Muscle of arm (tissue), 12 donors: Measurements from ENCODE around the gene TMEM221. TPM values are rescaled to one million over a fixed set of nuclear protein-coding genes. Genes with fewer than 3 reads are reported as not detected.
"Not testable (repeated sequence)": the region's sequence is repeated elsewhere in the genome, so short reads cannot be mapped to it uniquely, and the experiment has no call there.

Experiments used
- DNase-seq: peaks from one replicate; pipeline ENCODE4 v3.0.0-alpha.2; 2013
- polyA plus RNA-seq, 12 donors: library from polyadenylated mRNA; unstranded; fragments of 120-200 nt; gene quantifications; one replicate each; pipeline ENCODE4 v1.2.1, GENCODE V29; 2013; ENCODE audit not compliant: insufficient read length in 12 of 12

TMEM221 gene
- polyA plus RNA-seq, 12 donors, result 0.74 to 1.8 (median 0.99) TPM; not detected in 2

DNA sequence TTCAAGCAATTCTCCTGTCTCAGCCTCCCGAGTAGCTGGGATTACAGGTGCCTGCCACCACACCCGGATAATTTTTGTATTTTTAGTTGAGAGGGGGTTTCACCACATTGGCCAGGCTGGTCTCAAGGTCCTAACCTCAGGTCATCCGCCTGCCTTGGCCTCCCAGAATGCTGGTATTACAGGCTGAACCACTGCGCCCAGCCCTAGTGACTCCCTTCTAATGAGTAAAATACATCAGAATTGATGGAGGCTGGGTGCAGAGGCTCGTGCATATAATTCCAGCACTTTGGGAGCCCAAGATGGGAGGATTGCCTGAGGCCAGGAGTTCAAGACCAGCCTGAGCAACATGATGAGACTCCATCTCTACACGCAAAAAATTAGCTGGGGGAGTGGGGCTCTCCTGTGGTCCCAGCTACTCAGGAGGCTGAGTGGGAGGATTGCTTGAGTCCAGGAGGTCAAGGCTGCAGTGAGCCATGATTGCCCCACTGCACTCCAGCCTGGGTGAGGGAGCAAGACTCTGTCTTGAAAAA, 26.6 kb upstream of the TMEM221 start:
- DNase-seq, result not testable (repeated sequence)

DNA sequence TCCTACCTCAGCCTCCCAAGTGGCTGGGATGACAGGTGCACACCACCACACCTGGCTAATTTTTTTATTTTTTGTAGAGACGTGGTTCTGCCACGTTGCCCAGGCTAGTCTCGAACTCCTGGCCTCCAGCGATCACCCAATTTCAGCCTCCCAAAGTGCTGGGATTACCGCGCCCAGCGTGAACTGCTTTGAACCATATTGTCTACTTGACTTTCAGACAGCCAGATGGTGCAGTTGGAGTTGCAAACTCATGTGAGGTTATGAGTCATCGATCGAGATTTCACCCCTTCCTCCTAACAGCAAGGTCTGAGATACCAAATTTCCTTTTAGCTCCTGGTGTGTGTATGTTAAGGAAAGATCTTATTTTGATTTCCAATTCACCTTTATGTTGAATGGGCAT, 24.6 kb upstream of the TMEM221 start:
- no peak for DNase-seq

- DNase-seq, result no peak
Observed at GRCh38 chr19:17471410-17472125, 23.1 kb upstream of the TMEM221 start.

DNA sequence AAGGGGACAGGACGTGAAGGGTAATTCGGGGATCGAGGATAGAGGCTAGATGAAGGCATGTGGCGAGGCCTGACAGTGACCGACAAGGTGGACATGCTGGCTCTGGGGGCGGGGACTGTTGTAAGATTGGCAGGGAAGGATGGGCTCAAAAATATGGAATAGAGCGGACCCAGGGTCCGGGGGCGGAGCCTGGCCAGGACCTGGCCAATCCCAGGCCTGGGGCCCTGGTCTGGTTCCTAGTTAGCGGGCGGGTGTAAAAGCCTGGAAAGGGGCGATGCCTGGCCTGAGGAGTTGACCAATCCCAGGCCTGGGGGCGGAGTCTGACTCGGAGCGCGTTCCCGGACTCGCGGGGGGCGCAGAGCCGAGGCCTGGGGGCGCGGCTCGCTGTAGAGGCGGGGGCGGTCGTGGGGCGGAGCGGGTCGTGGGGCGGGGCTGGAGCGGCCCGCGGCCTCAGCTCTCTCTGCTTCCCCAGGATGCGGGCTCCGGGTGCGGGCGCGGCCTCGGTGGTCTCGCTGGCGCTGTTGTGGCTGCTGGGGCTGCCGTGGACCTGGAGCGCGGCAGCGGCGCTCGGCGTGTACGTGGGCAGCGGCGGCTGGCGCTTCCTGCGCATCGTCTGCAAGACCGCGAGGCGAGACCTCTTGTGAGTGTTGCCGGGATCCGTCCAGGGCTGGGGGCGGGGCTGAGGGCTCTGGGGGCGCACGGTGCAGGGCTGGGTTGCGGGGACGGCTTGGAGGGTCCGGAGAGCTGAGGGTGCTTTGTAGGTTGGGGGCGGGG, 21.8 kb upstream of the TMEM221 start, which contains the start of gene SLC27A1:
SLC27A1 (plus strand) TSS at position 457 of the 774 bp plus-strand sequence; CDS start at position 474, 17 bp downstream.
- DNase-seq, result peak; percentile 99

- no peak for DNase-seq
Observed at GRCh38 chr19:17469481-17470067, 21.1 kb upstream of the TMEM221 start.

DNA sequence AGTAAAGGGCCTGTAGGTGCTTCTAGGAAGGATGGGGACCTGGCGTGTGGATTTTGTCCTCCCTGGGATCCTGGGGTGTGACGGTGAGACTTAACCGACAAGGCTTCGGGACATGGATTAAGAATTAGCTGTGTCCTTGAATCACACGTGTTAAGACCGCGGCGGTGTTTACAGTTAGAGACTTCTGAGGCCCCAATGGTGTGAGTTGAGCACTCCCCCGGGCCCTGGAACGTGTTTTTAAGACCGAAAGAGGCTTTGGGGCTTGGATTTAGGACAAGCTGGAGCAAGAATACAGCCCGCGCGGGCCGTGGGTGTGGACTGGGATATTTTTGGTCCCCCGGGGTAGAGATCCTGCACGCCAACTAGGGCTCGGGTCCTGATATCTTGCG, 20.6 kb upstream of the TMEM221 start:
- no peak for DNase-seq

- DNase-seq, result no peak
Observed at GRCh38 chr19:17468302-17469091, 20.0 kb upstream of the TMEM221 start.

DNA sequence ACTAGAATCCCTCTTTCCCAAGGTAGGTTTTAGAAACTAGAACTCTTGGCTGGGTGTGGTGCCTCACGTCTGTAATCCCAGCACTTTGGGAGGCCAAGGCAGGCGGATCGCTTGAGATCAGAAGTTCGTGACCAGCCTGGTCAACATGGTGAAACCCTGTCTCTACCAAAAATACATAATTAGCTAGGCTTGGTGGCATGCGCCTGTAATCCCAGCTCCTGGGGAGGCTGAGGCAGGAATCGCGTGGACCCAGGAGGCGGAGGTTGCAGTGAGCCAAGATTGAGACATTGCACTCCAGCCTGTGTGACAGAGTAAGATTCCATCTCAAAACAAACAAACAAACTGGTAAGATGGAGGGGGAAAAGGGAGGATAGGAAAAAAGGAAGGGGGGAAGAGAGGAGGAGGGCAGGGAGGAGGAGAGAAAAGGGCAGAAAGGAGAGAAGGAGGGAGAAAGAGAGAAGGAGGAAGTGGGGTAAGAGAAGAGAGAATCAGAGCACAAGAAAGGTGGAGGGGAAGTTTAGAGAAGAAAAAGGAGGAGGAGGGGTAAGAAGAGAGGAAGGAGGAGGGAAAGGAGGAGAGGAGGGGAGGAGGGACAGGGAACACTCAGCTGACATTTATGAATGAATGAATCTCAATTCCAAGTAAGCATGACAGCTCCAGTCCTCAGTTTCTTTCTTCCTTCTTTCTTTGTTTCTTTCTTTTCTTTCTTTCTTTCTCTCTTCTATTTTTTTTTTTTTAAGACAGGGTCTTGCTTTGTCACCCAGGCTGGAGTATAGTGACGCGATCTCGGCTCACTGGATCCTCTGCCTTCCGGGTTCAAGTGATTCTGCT, 19.2 kb upstream of the TMEM221 start:
- DNase-seq, result no peak

DNA sequence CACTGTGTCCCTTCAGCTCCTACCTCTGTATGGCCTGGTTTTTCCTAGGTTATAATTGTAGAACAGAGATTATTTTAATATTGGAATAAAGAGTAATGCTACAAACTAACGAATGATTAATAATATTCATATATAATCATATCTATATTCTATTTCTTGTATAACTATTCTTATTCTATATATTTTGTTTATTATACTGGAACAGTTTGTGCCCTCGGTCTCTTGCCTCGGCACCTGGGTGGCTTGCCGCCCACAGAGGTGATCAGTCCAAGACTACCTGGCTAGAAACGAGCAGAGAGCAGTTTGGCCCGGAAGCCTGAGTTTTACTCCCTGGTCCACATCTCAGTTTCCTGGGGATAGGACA, 18.0 kb upstream of the TMEM221 start:
- no peak for DNase-seq

GRCh38 chr19:17460372-17461230, 12.1 kb upstream of the TMEM221 start, which contains the start of gene NXNL1:
NXNL1 (minus strand) TSS chr19:17460926; CDS start chr19:17460869, 57 bp downstream.
- no peak for DNase-seq

- no peak for DNase-seq
Observed at GRCh38 chr19:17458970-17459369, 10.5 kb upstream of the TMEM221 start.

- no peak for DNase-seq
Observed at GRCh38 chr19:17457616-17458015, 9.1 kb upstream of the TMEM221 start.

- no peak for DNase-seq
Observed at GRCh38 chr19:17456127-17456526, 7.7 kb upstream of the TMEM221 start.

GRCh38 chr19:17455308-17456123, 7.0 kb upstream of the TMEM221 start:
- no peak for DNase-seq

- no peak for DNase-seq
Observed at GRCh38 chr19:17454576-17455071, 6.2 kb upstream of the TMEM221 start.

DNA sequence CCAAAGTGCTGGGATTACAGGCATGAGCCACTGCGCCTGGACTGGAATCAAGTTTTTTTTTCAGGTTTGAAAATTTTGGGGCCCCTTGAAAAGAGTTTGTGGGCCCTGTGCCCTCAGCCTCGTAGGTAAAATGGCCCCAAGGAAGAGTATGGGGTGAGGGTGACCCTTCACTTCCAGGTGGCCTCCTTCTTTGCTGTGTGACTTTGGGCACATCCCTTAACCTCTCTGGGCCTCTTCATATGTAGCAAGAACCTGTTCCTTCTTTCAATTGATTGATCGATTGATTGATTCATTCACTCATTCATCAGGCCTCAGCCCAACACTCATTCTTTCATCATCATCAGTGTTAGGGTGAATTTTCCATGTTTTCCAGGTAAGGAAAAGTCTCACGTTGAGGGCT, 3.4 kb upstream of the TMEM221 start:
- DNase-seq, result no peak

- no peak for DNase-seq
Observed at GRCh38 chr19:17450264-17451075, 2.0 kb upstream of the TMEM221 start.

DNA sequence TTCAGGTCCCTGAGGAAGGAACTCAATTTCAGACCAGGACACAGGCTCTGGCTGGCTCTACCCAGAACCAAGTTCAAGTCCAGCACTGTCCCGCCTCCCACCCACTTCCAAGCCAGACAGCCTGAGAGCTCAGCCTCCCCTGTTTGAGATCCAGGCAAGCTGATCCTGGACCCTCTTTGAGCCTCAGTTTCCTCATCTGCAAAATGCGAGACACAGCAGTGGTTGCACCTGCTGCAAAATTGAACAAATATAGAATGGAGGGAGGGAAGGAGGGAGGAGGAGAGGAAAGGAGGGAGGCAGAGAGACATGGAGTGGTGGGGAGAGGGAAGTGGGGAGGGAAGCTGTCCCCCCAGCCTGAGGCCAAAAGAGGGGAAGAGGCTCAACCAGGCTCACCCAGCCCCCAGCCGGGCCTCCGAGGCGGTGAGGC, 751 bp downstream of the TMEM221 start:
- no peak for DNase-seq
